CD4-positive, alpha-beta T cell treated with Interleukin-2 at 100 ng/mL for 4 hours (primary cell): Measurements from ENCODE around the gene USP17L30.
"Not testable (repeated sequence)": the region's sequence is repeated elsewhere in the genome, so short reads cannot be mapped to it uniquely, and the experiment has no call there.

Experiments
- DNase-seq: peaks from one replicate; pipeline ENCODE4 v3.0.0-alpha.2; 2020; ENCODE audit warnings: low spot score

USP17L30 gene

DNA sequence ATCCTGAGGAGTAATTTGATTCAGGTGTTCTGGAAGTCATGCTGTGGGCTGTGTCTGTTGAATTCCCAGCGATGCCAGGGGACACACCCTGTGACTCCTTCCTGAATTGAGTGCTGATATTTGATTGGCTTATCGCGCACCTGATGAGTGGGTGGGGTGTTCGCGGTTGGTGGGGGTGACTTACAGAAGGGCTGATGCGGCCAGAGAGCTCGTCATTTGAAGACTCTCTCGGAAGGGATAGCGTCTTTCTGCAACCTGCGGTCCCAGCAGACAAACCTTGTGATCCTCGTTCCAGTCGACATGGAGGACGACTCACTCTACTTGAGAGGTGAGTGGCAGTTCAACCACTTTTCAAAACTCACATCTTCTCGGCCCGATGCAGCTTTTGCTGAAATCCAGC is at the start of gene USP17L30:
TSS of gene USP17L30 (plus strand) at position 301 of the 400 bp plus-strand sequence. CDS start at position 301, 0 bp downstream.
- not testable (repeated sequence) for DNase-seq

GRCh38 chr4:9324191-9324590 is 38.7 kb upstream of the USP17L30 start:
- peak; percentile 4 for DNase-seq

DNA sequence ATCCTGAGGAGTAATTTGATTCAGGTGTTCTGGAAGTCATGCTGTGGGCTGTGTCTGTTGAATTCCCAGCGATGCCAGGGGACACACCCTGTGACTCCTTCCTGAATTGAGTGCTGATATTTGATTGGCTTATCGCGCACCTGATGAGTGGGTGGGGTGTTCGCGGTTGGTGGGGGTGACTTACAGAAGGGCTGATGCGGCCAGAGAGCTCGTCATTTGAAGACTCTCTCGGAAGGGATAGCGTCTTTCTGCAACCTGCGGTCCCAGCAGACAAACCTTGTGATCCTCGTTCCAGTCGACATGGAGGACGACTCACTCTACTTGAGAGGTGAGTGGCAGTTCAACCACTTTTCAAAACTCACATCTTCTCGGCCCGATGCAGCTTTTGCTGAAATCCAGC is 38.1 kb upstream of the USP17L30 start, which contains the start of gene USP17L24:
TSS of gene USP17L24 (plus strand) at position 301 of the 400 bp plus-strand sequence. CDS start at position 301, 0 bp downstream.
- DNase-seq, result not testable (repeated sequence)

DNA sequence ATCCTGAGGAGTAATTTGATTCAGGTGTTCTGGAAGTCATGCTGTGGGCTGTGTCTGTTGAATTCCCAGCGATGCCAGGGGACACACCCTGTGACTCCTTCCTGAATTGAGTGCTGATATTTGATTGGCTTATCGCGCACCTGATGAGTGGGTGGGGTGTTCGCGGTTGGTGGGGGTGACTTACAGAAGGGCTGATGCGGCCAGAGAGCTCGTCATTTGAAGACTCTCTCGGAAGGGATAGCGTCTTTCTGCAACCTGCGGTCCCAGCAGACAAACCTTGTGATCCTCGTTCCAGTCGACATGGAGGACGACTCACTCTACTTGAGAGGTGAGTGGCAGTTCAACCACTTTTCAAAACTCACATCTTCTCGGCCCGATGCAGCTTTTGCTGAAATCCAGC is 33.3 kb upstream of the USP17L30 start, which contains the start of gene USP17L25:
TSS of gene USP17L25 (plus strand) at position 301 of the 400 bp plus-strand sequence. CDS start at position 301, 0 bp downstream.
- DNase-seq, result not testable (repeated sequence)

GRCh38 chr4:9334358-9334757 is 28.6 kb upstream of the USP17L30 start, which contains the start of gene USP17L26:
Gene USP17L26 (plus strand): TSS chr4:9334658. CDS start chr4:9334658, 0 bp downstream.
- DNase-seq, result not testable (repeated sequence)

DNA sequence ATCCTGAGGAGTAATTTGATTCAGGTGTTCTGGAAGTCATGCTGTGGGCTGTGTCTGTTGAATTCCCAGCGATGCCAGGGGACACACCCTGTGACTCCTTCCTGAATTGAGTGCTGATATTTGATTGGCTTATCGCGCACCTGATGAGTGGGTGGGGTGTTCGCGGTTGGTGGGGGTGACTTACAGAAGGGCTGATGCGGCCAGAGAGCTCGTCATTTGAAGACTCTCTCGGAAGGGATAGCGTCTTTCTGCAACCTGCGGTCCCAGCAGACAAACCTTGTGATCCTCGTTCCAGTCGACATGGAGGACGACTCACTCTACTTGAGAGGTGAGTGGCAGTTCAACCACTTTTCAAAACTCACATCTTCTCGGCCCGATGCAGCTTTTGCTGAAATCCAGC is 23.8 kb upstream of the USP17L30 start, which contains the start of gene USP17L5:
TSS of gene USP17L5 (plus strand) at position 301 of the 400 bp plus-strand sequence. CDS start at position 301, 0 bp downstream.
- not testable (repeated sequence) for DNase-seq

DNA sequence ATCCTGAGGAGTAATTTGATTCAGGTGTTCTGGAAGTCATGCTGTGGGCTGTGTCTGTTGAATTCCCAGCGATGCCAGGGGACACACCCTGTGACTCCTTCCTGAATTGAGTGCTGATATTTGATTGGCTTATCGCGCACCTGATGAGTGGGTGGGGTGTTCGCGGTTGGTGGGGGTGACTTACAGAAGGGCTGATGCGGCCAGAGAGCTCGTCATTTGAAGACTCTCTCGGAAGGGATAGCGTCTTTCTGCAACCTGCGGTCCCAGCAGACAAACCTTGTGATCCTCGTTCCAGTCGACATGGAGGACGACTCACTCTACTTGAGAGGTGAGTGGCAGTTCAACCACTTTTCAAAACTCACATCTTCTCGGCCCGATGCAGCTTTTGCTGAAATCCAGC is 19.1 kb upstream of the USP17L30 start, which contains the start of gene USP17L27:
TSS of gene USP17L27 (plus strand) at position 301 of the 400 bp plus-strand sequence. CDS start at position 301, 0 bp downstream.
- DNase-seq, result not testable (repeated sequence)

- not testable (repeated sequence) for DNase-seq
Observed at GRCh38 chr4:9348593-9348992, 14.3 kb upstream of the USP17L30 start, which contains the start of gene USP17L28. Gene USP17L28 (plus strand): TSS chr4:9348893. CDS start chr4:9348893, 0 bp downstream.

DNA sequence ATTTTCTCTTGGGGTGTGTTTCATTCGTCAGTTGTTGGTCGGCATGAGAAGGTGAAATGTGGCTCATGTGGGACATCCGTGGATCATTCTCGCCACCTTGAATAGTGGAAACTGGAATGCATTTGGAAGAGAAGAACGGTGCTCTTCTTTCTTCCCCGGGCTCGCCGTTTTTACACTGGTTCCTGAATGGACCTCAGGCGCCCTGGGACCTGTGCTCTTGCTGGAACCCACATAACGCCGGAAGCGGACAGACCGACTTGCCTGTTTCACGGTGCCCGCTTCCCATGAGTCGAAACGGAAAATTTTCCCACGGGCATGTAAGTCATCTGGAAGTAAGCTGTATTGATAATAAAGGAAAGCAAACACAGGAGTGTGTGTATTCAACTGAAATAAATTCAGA is 12.1 kb upstream of the USP17L30 start:
- DNase-seq, result not testable (repeated sequence)

- DNase-seq, result not testable (repeated sequence)
Observed at GRCh38 chr4:9353338-9353737, 9.6 kb upstream of the USP17L30 start, which contains the start of gene USP17L29. Gene USP17L29 (plus strand): TSS chr4:9353638. CDS start chr4:9353638, 0 bp downstream.

DNA sequence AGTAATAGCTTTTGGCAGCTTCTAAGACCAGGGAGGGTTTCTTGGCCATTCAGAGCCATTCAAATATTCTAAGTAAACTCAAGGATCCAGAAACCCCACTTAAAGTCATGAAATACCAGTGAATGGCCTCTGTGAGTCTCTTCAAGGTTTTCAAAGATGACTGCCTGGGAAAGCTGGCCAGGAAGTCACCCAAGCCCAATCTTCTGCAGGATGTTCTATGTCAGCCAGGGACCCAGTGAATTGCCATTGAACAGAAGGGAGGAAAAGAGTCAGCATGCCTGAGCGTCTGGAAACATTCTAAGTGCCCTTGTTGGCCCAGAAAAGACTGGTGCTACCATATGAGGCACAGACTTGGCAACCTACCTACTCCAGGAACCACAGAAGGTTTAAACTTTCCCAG is 17.0 kb downstream of the USP17L30 start:
- not testable (repeated sequence) for DNase-seq

- peak; percentile 58 for DNase-seq
Observed at GRCh38 chr4:9381012-9381534, 18.1 kb downstream of the USP17L30 start.

GRCh38 chr4:9384126-9384525 is 21.2 kb downstream of the USP17L30 start:
- no peak for DNase-seq

GRCh38 chr4:9389001-9389400 is 26.1 kb downstream of the USP17L30 start:
- not testable (repeated sequence) for DNase-seq

DNA sequence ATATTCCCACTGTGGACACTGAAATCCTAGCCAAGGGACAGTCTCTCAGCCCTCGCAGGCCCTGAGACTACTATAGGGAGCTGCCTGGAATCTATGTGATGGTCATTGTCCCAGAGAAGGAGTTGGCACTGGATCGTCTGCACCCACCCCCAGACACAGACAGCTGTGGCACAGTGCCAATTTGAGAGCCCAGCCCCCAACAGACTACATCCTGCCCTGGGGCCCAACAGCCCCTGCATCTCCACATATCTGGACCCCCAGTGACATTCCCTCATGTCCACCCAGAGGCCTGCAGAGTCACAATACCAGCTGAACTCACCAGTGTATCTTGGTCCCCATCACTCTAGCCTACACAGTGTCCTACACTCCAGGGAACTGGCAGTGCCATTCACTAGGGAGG is 42.8 kb downstream of the USP17L30 start:
- not testable (repeated sequence) for DNase-seq

- not testable (repeated sequence) for DNase-seq
Observed at GRCh38 chr4:9406491-9406890, 43.6 kb downstream of the USP17L30 start.

GRCh38 chr4:9409793-9410192 is 46.9 kb downstream of the USP17L30 start:
- no peak for DNase-seq
